PFSK-1 (cell line): ENCODE results near the gene ZNF217.

Experiments used
- FOXP2 ChIP-seq: optimal IDR thresholded peaks from 2 replicates; pipeline ENCODE3; 2011; ENCODE audit warnings: borderline replicate concordance, control low read depth, inconsistent platforms; ENCODE audit not compliant: insufficient read depth; ENCODE audit errors: extremely low read length, extremely low read depth
- POLR2AphosphoS5 ChIP-seq: IDR thresholded peaks from 2 replicates; pipeline ENCODE4 v1.6.1; 2012; ENCODE audit warnings: low read depth, mild to moderate bottlenecking, control low read depth, low read length, moderate library complexity
- SIN3A ChIP-seq: IDR thresholded peaks from 2 replicates; pipeline ENCODE4 v1.6.1; 2012; ENCODE audit warnings: mild to moderate bottlenecking, low read length, moderate library complexity, borderline replicate concordance; ENCODE audit not compliant: insufficient read depth
- TAF1 ChIP-seq: IDR thresholded peaks from 2 replicates; pipeline ENCODE4 v1.6.1; 2012; ENCODE audit warnings: low read length, control low read depth, borderline replicate concordance; ENCODE audit not compliant: insufficient read depth
- TF ChIP-seq, protein P1 (sequence below), 2 experiments: IDR thresholded peaks; 2 replicates each; pipeline versions ENCODE4 v1.6.1 to v1.8.0; 2011 to 2012; ENCODE audit warnings: low read depth in 2 of 2, low read length in 2 of 2, control low read depth in 1 of 2, inconsistent platforms in 1 of 2, mild to moderate bottlenecking in 1 of 2, moderate library complexity in 1 of 2; ENCODE audit not compliant: insufficient read depth in 1 of 2

Gene ZNF217

DNA sequence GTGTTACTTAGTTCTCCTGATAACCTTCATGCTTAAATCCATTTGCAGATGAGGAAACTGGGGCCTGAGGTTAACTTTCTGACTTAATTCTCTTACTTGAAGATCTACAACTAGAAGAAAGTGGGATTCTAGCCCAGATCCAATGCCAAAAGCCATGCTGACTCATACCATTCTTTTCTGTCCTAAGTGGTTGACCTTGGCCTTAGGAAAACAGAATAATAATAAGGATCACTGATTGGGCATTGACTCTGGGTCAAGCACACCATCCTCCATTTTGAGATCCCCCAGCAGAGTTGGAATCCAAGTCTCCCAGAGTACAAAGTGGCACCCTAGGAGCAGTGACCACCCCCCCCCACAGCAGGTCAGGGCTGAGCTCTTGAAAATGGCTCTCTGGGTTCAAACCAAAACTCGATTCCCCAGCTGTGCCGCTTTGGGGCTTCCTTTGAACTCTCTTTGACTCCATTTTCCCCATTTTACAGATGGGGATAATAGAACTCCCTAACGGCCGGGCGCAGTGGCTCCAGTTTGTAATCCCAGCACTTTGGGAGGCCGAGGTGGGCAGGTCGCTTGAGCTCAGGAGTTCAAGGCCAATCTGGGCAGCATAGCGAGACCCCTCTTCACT lies 12.8 kb upstream of the ZNF217 start:
- TF ChIP-seq FOXP2 (no peak), TAF1 (no peak), POLR2AphosphoS5 (no peak), SIN3A (no peak)
- TF ChIP-seq, protein P1, sequence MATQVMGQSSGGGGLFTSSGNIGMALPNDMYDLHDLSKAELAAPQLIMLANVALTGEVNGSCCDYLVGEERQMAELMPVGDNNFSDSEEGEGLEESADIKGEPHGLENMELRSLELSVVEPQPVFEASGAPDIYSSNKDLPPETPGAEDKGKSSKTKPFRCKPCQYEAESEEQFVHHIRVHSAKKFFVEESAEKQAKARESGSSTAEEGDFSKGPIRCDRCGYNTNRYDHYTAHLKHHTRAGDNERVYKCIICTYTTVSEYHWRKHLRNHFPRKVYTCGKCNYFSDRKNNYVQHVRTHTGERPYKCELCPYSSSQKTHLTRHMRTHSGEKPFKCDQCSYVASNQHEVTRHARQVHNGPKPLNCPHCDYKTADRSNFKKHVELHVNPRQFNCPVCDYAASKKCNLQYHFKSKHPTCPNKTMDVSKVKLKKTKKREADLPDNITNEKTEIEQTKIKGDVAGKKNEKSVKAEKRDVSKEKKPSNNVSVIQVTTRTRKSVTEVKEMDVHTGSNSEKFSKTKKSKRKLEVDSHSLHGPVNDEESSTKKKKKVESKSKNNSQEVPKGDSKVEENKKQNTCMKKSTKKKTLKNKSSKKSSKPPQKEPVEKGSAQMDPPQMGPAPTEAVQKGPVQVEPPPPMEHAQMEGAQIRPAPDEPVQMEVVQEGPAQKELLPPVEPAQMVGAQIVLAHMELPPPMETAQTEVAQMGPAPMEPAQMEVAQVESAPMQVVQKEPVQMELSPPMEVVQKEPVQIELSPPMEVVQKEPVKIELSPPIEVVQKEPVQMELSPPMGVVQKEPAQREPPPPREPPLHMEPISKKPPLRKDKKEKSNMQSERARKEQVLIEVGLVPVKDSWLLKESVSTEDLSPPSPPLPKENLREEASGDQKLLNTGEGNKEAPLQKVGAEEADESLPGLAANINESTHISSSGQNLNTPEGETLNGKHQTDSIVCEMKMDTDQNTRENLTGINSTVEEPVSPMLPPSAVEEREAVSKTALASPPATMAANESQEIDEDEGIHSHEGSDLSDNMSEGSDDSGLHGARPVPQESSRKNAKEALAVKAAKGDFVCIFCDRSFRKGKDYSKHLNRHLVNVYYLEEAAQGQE (IDR thresholded peaks at IDR 0.05; ENCODE audit: insufficient read depth in 1 of 2, low read depth in 2 of 2, low read length in 2 of 2), result no peak

DNA sequence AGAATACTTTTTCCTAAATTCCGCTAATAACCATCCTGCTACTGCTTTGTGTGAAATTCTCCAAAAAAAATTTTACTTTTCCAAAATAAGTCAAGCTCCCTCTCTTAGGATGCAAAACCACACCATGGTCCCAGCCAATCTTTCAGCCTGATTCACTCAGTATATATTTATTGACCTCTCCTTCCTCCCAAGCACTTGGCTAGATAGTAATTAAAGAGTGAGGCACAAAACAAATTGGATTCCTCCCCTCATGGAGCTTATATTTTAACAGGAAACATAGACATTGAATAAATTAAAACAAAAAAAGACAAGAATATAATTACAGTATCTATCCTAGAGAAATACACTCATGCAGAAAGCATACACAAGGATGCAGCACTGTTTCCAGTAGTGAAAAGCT lies 9.0 kb upstream of the ZNF217 start:
- TF ChIP-seq, protein P1 (IDR thresholded peaks at IDR 0.05; ENCODE audit: insufficient read depth in 1 of 2, low read depth in 2 of 2, low read length in 2 of 2), result no peak
- TF ChIP-seq POLR2AphosphoS5 (no peak), TAF1 (no peak), FOXP2 (no peak), SIN3A (no peak)

DNA sequence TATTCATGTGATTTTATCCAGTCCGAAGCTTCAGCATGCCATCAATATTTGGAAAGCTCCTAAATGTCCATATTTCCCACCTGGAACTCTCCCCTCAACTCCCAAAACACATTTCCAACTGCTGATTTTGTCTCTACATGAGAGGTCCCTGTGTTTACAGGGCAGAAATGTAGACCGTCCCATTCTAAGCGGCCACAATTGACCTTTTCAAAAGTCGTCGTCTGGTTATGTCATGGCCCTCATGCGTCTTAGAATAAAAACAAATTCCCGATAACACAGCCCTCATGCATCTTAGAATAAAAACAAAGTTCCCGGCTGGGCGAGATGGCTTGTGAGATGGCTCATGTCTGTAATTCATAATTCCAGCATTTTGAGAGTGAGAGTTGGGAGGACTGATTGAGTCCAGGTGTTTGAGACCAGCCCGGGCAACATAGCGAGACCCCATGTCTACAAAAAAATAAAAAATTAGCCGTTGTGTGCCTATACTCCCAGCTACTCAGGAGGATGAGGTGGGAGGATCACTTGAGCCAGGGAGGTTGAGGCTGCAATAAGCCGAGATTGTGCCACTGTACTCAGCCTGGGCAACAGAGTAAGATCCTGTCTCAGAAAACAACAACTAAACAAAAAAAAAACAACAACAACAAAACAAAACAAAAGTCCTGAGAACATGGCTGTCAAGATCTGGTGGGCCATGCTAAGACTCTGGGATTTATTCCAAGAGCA lies 6.4 kb upstream of the ZNF217 start:
- TF ChIP-seq, protein P1 (IDR thresholded peaks at IDR 0.05; ENCODE audit: insufficient read depth in 1 of 2, low read depth in 2 of 2, low read length in 2 of 2), result no peak
- TF ChIP-seq SIN3A (no peak), TAF1 (no peak), POLR2AphosphoS5 (no peak), FOXP2 (no peak)

DNA sequence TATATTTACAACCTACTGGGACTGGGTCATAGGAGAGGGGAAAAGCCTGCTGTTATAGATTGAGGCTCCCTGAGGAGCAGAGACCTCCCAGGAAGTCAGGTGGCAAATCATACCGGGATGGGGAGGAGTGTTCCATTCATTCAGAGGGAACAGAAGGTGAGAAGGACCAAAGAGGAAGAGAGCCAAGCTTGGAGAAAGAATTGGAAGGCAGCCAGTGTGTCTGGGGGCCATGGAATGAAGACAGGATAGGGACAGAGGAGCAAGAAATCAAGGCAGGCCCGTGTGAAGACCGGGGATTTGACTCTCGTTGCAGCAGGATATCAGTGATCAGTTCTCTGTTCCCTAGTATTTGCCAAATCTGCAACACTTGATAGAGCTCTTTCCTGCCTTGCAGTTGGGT lies 5.7 kb upstream of the ZNF217 start:
- TF ChIP-seq SIN3A (no peak), POLR2AphosphoS5 (peak; percentile 52; the same call in 1 of the 2 replicates), FOXP2 (no peak), TAF1 (peak; percentile 35; the same call in 1 of the 2 replicates)
- TF ChIP-seq, protein P1 (IDR thresholded peaks at IDR 0.05; ENCODE audit: insufficient read depth in 1 of 2, low read depth in 2 of 2, low read length in 2 of 2), result 0 out of 4 replicates have a peak, but pooled peaks of 1 of the 2 experiments have one; percentile 34

DNA sequence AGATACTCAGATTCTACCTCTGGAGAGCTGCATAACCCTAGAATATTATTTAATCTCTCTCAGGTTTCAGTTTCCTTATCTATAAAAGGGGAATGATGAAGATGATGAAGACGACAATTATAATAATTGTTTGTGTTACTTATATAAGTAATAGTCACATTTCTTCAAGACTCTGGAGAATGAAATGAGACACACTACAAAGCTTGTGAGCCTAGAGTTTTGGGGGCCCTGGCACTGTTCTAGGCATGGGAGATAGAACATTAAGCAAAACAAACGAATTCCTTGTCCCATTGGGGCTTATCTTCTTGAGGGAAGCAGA lies 5.4 kb upstream of the ZNF217 start:
- TF ChIP-seq FOXP2 (no peak), POLR2AphosphoS5 (no peak), TAF1 (no peak), SIN3A (no peak)
- TF ChIP-seq, protein P1 (IDR thresholded peaks at IDR 0.05; ENCODE audit: insufficient read depth in 1 of 2, low read depth in 2 of 2, low read length in 2 of 2), result no peak
